ENCODE results near the gene PACC1. TPM values are rescaled to one million over a fixed set of nuclear protein-coding genes. Genes with fewer than 3 reads are reported as not detected.
A peak's percentile ranks its signal among the peaks of the same experiment; 100 is the strongest.

Gene PACC1
- total RNA-seq, 3 donors from 2014 or later = 2.7 to 6.2 (median 4.2) TPM

GRCh38 chr1:212454741-212455140 is 40.1 kb upstream of the PACC1 start:
- Histone ChIP-seq H3K27me3 (no peaks in the 10 kb centered on the region), H3K4me3 (no peak overlapping the region), H3K9me3 (no peaks in the 10 kb centered on the region), H3K4me1 (no peaks in the 10 kb centered on the region), H3K36me3 (no peaks in the 10 kb centered on the region), H3K27ac (no peak overlapping the region)
- intact Hi-C loops (cut with DNase I; ENCODE audit: low total_unique reads) = loop anchor here (10.0 kb wide), 1 partner anchor 380 kb away; no protein-coding TSS in a partner anchor
- TF ChIP-seq POLR2AphosphoS5 (IDR thresholded peaks at IDR 0.05) (no peak), POLR2A (IDR thresholded peaks at IDR 0.05) (no peak), CTCF (IDR thresholded peaks at IDR 0.05) (no peak)
- no peak for DNase-seq (ENCODE audit: low spot score in 2 of 2)

GRCh38 chr1:212453156-212453857 is 38.6 kb upstream of the PACC1 start:
- Histone ChIP-seq H3K9me3 (no peaks in the 10 kb centered on the region), H3K4me1 (no peaks in the 10 kb centered on the region), H3K36me3 (no peaks in the 10 kb centered on the region), H3K27ac (peak overlapping the region in 1 of 2 donors; percentile 38), H3K4me3 (no peak overlapping the region), H3K27me3 (no peaks in the 10 kb centered on the region)
- no peak for TF ChIP-seq POLR2A (IDR thresholded peaks at IDR 0.05)
- no peak for TF ChIP-seq CTCF (IDR thresholded peaks at IDR 0.05)
- no peak for TF ChIP-seq POLR2AphosphoS5 (IDR thresholded peaks at IDR 0.05)
- intact Hi-C loops (cut with DNase I; ENCODE audit: low total_unique reads) = loop anchor here (10.0 kb wide), 1 partner anchor 379 kb away; no protein-coding TSS in a partner anchor
- DNase-seq (ENCODE audit: low spot score in 2 of 2) = no peak

GRCh38 chr1:212452323-212453155 is 37.9 kb upstream of the PACC1 start:
- DNase-seq (ENCODE audit: low spot score in 2 of 2) = no peak
- intact Hi-C loops (cut with DNase I; ENCODE audit: low total_unique reads) = loop anchor here (10.0 kb wide), 1 partner anchor 378 kb away; no protein-coding TSS in a partner anchor
- H3K9me3 ChIP-seq = no peaks in the 10 kb centered on the region
- TF ChIP-seq POLR2A (IDR thresholded peaks at IDR 0.05) (no peak), POLR2AphosphoS5 (IDR thresholded peaks at IDR 0.05) (no peak), CTCF (IDR thresholded peaks at IDR 0.05) (no peak)
- no peak overlapping the region for H3K4me3 ChIP-seq
- no peaks in the 10 kb centered on the region for H3K27me3 ChIP-seq
- H3K27ac ChIP-seq = peak overlapping the region in 1 of 2 donors; percentile 38
- no peaks in the 10 kb centered on the region for H3K4me1 ChIP-seq
- no peaks in the 10 kb centered on the region for H3K36me3 ChIP-seq

GRCh38 chr1:212451416-212452322 is 37.0 kb upstream of the PACC1 start:
- no peak overlapping the region for H3K4me3 ChIP-seq
- H3K9me3 ChIP-seq = no peaks in the 10 kb centered on the region
- intact Hi-C loops (cut with DNase I; ENCODE audit: low total_unique reads) = loop anchor here (10.0 kb wide), 1 partner anchor 377 kb away; no protein-coding TSS in a partner anchor
- no peaks in the 10 kb centered on the region for H3K4me1 ChIP-seq
- H3K36me3 ChIP-seq = no peaks in the 10 kb centered on the region
- no peak overlapping the region for H3K27ac ChIP-seq
- H3K27me3 ChIP-seq = no peaks in the 10 kb centered on the region
- DNase-seq (ENCODE audit: low spot score in 2 of 2) = no peak
- TF ChIP-seq CTCF (IDR thresholded peaks at IDR 0.05) = no peak
- no peak for TF ChIP-seq POLR2AphosphoS5 (IDR thresholded peaks at IDR 0.05)
- no peak for TF ChIP-seq POLR2A (IDR thresholded peaks at IDR 0.05)

Measured in breast epithelium (tissue), 4 donors.